IPS DF 4.7 (cell line): ENCODE data around the gene FBXO8.
"Not testable (repeated sequence)": the region's sequence is repeated elsewhere in the genome, so short reads cannot be mapped to it uniquely, and the experiment has no call there.

Source experiments
- DNase-seq: peaks from one replicate; pipeline ENCODE4 v3.0.0-alpha.2; 2013; ENCODE audit warnings: low spot score; ENCODE audit errors: extremely low read depth

FBXO8 gene

DNA sequence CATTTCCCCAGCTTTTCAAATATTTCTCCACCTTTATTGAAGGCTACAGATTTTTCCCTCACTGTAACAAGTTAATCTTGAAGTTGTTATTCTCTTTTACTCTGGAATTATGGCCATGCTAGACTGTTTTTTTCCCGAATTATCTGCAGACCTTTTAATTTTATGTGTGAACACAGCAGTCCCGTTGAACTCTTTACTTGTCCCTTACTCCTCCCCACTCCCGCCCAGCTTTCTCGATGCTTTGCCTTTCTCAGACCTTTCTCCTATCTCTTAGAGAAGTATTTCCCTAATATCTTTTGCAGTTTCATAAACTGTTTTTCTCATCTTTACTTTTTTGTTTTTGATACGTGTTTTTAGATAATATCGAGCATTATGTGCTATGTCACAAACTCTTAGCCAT lies 1.0 kb upstream of the FBXO8 start:
- DNase-seq: no peak

DNA sequence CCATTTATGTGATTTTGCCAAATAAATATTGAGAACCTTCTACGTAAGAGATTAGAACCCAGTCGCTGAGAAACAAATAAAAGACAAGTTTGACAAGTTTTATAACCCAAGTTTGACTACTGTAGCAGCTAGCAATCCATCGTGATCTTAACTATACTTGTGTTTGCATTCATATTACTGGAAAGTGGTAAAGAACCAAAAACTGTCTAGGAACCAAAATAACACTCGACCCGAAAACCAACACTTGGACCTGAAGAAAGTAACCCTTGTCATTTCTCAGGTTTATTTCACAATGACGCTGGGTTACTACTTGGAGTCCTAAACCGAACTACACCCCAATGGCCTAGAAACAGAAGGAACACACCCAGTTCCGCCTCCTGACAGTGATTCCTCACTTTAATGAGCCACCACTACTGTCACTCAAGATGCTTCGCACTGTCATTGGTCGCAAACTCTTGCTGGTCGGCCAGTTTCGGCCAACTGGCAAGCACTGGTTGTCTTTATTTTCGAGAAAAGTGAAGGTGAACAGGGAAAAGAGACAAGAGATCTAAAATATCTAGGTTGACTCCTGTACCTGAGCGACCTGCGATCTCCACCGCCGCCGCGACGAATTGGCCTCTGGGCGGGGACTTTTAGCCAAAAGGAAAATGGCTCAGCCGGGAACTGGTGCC lies 496 bp downstream of the FBXO8 start:
- peak; percentile 82 for DNase-seq

DNA sequence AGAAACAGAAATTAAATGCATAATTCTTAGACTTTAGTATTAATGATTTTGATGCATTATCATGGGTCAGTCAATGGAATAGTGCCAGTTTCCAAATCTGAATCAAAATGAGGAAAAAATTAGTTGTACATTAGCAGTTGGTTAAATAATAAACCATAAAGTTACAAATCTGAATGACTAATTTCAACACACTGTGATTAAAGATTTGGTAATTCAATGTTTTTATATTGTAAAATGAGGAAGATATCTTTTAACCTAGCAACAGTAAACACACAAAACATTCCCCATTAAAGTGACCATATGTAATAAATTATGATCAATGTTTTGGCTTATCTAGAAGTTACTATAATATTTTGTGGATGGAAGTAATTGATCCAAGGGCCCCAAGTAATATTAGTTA lies 1.6 kb downstream of the FBXO8 start:
- no peak for DNase-seq

DNA sequence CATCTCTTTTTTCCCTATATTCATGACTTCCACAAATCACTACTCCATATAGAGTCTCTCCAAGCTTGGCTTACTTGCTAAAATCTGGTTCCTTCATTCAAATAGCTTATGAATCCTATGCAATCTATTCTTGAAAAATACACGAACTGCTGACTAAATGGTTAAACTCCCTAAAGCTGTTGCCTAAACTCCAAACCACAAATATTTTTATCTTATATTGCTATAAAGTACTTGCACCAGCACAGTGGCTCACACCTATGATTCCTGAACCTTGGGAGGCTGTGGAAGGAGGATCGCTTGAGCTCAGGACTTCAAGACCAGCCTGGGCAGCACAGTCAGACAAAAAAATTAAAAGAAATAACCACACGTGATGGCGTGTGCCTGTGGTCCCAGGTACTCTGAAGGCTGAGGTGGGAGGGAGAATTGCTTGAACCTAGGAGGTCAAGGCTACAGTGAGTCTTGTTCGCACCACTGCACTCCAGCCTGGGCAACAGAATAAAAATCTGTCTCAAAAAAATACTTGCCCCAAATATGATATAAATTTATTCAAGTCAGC lies 2.2 kb downstream of the FBXO8 start:
- DNase-seq: no peak

DNA sequence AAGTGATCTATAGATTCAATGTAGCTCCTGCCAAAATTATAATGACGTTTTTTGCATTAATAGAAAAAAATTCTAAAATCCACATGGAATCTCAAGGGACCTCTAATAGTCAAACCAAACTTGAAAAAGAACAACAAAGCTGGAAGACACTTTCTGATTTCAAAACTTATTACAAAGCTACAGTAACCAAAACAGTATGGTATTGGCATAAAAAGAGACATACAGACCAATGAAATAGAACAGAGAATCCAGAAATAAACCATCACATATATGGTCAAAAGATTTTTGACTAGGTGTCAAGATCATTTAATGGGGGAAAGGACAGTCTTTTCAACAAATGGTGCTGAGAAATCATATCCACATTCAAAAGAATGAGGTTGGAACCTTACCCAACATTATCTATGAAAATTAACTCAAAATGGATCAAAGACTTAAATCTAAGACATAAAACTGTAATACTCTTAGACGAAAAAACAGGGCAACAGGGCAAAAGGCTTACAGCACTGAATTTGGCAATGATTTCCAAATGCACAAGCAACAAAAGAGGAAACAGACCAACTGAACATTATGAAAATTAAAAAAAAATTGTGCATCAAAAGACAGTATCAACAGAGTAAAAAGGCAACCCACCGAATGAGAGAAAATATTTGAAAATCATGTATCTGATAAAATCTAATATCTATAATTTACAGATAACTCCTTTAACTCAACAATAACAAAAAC lies 3.9 kb downstream of the FBXO8 start:
- no peak for DNase-seq

DNA sequence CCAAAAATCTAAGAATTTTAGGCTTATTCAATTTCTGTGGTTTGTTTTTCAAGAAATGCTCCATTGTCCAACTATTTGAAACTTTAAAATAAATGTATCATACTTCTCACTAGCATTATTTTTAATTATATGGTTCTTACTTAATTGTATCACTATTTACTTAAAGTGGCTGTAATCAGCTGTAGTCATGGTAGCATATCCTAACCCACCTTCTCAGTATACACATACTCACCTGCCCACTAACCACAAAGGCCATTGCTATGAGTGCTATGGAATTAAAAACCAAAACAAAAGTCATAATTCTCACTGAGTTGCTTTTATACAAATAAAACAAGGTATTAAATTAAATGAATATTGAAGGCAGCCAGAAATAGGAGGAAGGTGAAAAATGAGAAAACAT lies 5.0 kb downstream of the FBXO8 start:
- no peak for DNase-seq

DNA sequence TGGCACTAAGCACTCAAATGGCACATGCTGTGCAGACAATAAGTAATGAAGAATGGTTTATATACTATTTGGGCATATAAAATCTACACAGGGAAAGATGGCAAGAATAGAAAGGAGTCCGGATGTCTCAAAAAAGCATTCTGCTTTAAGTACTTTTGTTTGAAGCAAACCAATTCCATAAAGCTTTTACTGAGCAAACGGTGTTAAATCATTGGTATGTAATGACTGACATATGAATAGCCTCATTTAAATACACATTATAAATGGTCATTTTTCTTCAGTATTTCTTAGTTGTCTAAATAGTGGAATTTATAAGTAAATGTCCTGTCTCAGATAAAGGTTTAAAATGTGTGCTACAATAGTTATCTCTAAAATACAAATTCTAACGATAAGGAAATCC lies 6.0 kb downstream of the FBXO8 start:
- DNase-seq: no peak

DNA sequence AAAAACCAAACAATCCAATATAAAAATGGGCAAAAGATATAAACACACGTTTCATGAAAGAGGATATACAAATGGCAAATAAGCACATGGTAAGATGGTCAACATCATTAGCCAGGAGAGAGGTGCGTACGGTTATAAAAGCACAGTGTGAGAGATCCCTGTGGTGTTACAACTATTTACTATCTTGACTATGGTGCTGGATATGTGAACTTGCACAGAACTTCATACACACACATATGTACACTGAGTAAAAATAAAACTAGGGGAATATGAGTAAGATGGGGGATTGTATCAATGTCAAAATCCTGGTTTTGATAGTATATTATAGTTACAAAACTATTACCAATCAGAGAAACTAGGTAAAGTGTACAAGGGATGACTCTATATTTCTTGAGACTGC lies 8.4 kb downstream of the FBXO8 start:
- no peak for DNase-seq

DNA sequence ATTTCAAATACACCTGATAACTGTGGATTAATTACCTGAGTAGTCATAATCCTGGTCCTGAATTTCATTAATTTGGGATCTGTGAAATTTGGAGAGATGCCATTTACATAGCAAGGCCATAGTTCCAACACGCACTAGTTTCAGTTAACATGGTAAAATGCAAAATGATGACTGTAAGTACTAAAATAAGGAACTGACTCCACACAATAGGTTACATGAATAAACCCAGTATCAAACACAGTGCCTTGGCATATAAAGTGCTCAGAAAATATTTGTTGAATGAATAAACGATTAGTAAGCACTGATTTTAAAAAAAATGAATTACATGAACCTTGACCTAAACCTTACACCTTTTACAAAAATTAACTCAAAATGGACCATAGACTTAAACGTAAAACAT lies 9.0 kb downstream of the FBXO8 start:
- DNase-seq: no peak

DNA sequence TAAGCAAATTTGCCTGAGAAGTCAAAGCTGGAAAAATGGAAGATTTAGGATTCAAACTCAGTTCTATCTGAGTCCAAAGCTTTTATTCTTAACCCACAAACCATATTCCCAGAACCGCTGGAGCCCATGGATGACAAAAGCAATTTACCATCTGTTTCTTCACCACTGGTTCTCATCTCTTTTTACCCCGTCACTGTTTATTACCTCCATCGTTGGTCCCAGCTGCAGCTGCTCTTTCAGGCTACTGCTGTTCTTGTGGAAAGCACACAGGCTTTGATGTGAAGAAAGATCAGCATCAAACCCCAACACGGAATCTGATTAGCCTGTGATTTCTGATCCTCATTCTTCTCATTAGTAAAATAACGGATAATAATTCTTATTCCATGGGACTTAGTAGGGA lies 9.5 kb downstream of the FBXO8 start:
- DNase-seq: no peak

DNA sequence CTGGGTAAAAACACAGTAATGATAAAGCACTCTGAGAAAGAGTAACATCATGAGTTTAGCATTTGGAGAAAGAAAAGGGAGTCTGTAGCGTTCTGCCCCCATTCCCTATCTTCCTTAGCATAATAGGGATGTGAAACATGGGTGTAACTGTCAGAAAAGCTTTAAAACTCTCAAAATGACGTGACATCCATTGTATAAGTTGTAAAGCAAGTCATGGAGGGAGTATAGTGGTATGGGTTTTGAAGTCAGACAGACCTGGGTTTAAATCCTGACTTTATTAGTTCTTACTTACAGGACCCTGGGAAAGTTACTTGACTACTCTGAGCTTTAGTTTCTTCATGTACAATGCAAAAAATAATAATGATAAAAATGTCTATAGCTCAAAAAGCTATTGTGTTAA lies 17.1 kb downstream of the FBXO8 start:
- DNase-seq: no peak

DNA sequence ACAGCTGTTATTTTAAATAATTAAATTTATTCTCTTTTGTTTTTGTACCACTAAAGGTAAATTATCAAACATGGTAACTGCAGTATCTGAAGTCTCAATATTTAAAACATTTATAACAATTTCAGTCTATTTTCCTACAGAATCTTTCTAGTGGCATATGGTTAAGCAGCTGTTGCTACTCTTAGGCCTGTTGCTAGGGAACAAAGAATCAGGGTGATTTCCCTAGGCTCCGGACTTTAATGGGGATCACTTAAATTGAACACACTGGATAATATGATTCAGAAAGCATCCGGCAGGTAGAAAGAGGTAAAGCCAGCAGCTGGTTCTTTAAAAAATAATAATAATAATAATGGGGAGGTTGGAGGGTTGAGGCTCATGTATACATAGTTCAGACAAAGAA lies 17.6 kb downstream of the FBXO8 start:
- DNase-seq: no peak

DNA sequence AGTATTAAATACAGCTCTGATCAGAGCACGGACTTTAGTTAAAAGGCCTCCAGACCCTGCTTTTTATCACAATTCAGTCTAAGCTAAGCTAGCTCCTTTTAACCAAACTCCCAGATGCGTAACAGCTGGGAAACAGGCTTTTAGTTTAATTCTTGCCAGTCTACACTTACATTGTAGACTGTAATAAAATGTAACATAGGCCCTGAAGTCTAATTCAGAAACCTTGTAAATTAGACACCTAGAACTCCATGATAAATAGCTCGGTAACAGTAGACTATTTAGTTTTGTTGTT lies 20.1 kb downstream of the FBXO8 start:
- DNase-seq: no peak

DNA sequence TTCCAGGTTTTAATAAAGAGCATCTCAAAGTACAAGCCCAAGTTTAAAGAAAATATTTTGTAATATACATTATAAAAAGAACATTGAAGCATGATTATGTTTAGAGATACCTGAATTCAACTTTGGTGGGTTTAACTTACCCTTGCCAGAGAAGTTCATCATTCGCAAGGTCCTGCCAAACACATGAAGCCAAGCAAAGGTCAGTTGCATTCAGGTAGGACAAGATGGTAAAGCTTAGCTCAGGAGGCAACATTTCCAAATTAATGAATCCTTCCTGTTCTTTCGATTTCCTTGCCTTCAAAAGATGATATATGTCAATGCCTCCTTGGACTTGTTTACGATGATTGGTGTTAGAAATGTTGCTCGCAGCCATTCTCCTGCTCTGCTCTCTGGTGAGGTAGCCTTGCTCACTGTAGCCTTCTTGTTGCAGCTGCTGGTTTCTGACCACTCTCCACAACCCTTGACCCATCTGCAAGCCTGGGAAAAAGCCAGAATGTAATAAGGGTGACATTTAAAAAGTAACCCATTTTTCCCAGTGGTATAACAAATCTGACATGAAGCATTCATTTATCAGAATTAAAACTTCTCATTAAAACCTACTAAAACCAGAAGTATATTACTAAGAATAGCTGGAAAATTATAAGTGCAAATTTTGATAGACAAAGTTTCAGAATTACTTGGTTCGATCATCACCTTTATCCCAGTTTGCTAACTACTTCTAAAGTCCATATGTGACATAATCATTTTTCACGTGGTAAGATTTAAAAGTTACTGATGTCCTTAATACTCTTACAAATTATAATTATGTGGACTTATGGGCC lies 20.6 kb downstream of the FBXO8 start:
- no peak for DNase-seq

DNA sequence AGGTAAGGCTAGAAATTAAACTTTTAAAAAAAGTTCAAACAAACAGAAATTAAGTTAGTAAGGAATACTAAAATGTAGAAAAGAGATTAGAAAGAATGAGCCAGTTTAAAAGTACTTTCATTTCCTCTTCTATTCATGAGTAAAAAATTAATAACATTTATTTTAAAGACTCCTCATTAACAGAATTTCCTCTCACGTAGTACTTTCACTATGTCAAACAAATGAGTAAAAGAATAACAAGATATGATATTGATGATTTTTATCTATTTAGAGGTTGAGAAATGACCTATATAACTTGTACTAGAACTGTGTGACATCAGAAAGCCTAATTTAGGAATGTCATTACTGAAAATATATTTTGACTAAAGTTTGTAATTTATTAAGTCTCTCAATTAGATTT lies 22.0 kb downstream of the FBXO8 start:
- DNase-seq: not testable (repeated sequence)

DNA sequence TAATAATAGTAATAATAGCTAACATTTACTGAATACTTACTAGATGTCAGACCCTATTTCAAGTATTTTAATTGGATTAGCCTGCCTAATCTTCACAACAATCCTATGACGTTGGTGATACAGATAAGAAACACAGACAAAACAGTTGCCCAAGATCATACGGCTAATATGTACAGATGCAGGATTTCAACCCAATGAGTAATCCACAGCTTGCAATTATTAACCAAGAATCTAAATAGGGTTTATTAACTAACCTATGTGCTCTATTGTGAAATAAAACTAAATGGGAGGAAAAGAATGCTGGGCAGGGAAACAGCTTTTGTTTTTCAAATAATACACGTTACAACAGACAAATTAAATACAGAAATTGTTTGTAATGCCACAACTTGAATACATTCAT lies 23.4 kb downstream of the FBXO8 start:
- DNase-seq: no peak

DNA sequence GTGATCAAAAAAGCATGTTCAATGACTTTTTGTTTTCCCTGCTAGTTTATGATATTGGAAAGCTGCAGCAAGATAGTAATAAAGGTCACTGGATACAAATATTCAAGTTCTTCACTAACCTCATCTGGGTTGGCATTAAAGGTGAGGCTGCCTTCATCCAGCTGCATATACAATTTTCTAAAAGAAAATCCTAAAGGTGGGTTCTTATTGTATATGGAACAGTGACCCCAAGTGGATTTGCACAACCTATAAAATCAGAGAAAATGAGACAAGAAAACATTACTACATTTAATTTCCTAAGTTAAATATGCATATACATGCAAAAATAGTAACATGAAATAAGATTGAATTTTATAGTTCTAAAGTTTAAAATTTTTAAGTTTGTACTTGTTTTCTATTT lies 23.9 kb downstream of the FBXO8 start:
- DNase-seq: no peak

DNA sequence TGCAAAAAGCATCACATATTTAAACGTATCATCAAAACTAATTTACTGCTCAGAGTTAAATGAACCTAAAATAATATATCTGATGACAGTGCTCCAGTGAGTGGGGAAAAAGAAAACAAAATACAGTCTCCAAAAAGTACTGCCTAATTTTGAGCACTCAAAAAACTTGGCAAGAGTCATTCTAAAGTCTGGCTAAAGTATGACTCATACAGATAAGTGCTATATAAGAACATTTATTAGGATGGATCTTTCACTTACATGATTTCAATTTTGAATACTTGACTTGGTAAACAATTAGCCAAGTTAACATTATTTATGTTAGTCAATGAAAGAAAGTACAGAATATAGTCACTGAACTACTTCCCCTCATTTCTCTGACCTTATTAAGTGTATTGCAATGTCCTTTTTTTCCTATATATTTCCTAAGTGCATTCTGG lies 27.2 kb downstream of the FBXO8 start:
- DNase-seq: no peak

DNA sequence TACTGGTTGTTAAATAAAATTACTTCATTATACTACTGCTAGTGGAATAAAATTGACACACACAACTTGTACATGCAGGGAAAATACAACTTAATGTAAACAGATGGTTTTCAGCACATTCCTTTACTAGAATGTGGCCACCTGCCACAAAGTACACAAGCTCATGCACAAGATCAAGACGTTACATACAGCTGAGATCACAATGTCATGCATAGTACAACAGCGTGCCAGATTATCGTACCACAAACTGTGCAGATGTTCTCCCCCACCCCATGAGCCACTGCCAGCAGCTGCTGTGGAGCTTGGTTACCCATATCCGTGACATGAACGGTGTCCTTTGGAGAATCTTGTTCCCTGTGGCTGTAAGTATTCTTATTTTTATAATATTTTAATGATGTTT lies 27.7 kb downstream of the FBXO8 start:
- DNase-seq: no peak

DNA sequence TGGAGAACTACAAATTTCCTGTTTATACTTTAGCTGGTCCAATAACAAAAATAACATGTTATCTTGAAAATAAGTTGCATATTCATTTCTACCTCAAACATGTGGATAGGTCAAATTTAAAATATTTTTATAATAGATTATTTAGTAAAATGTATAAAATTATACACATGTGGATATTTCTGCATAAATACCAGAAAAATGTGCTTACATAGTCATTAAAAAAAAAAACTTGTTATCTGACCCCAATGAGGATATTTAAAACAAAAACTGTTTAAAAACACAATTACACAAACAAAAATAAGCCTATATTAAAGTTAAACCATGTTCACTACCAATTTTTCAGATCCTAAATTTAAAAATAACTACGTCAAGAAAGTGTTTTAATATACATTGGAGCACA lies 28.1 kb downstream of the FBXO8 start:
- no peak for DNase-seq

DNA sequence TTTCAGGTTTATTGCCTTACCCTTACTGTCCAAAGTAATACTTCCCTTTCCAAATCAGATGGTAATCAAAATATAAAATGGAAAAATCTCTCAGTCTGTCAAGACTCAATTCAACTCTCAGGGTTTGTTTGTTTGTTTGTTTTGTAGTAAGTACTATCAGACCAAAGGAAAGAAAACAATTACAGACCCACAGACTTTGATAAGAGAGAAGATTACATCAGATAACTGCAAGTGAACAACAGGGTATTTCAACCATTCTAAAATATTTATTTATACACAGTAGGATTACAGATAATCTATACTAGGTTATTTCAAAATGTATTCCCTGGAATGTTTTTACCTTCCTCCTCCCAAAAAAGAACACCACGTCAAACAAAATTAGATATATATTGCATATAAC lies 28.9 kb downstream of the FBXO8 start:
- no peak for DNase-seq

DNA sequence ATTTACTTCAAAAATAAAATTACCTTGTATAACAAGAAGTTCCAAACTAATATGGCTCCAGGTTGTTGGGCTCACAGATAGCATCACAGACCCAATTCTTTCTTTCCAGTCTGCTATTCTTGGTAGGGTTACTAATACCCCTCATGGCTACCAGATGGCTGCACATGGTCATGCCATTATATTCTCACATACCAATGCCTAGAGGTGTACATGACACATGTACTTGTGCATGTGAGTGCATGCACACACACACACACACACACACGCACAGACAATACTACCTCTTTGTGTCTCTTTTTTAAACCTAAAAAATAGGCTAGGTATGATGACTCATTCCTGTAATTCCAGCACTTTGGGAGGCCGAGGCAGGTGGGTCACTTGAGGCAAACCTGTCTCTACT lies 31.1 kb downstream of the FBXO8 start:
- no peak for DNase-seq
